GM19023 (cell line): ENCODE data around the gene COL6A1.
"Not testable (repeated sequence)": the region's sequence is repeated elsewhere in the genome, so short reads cannot be mapped to it uniquely, and the experiment has no call there.

Experiments used
- ATAC-seq: cut with Tn5 transposase; IDR thresholded peaks from one replicate; pipeline ENCODE4 v1.9.1; 2021; ENCODE audit warnings: mild to moderate bottlenecking, moderate library complexity; ENCODE audit not compliant: unreplicated experiment

Gene COL6A1

GRCh38 chr21:46045154-46045553 is 63.6 kb downstream of the COL6A1 start:
- no peak for ATAC-seq

GRCh38 chr21:46046471-46046870 is 64.9 kb downstream of the COL6A1 start:
- ATAC-seq, result no peak

DNA sequence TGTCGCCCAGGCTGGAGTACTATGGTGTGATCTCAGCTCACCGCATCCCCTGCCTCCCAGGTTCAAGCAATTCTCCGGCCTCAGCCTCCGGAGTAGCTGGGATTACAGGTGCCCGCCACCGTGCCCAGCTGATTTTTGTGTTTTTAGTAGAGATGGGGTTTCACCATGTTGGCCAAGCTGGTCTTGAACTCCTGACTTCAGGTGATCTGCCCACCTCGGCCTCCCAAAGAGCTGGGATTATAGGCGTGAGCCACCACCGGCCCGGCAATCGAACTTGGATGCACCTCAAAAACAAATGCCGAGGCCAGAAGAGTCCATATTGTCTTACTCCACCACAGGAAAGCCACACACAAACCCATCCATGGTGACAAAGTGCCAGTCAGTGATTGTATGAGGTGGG is 65.3 kb downstream of the COL6A1 start:
- not testable (repeated sequence) for ATAC-seq

DNA sequence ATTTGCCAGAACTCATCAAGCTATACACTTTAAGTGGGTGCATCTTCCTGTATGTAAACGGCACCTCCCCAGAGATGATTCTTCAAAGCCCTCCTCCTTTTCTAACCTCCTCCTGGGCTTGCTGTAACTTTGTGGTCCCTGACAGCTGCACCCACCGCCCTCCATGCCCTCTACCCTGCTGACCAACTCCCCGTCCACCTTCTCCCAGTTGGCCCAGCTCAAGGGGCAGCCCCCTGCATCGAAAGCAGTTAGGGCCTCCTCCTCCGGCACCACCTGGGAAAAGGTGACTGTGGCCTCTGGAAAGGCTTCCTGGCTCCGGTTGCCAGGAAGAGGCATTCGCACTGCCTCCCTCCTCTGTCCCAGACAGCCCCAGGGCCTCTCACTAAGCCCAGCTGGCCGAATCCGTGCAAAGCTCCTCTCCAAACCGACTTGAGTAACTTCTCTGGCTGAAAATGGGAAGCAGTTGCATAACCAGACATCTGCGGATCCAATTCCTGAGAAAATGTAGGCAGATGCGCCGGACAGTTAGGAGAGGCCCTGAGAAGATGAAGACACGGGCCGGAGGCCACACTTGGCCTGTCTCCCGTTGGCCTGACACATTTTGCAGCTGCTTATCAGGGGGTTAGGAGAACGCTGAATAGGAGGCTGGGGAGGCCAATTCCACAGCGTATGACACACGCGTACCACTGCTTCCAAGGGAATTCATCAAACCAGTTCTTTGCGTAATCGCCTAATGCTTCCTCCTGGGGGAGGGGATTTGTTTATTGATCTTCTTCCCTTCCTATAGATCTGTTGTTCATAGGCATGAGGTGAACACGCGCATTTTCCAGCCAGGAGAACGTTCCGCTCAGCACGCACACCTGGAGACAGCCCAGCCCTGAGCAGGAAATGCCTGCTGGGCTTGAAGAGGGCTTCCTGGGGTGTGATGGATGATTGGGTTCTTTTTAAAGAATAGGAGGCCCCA is 67.6 kb downstream of the COL6A1 start:
- ATAC-seq, result no peak

- no peak for ATAC-seq
These were observed 68.5 kb downstream of the COL6A1 start for GRCh38 chr21:46049890-46050667.

DNA sequence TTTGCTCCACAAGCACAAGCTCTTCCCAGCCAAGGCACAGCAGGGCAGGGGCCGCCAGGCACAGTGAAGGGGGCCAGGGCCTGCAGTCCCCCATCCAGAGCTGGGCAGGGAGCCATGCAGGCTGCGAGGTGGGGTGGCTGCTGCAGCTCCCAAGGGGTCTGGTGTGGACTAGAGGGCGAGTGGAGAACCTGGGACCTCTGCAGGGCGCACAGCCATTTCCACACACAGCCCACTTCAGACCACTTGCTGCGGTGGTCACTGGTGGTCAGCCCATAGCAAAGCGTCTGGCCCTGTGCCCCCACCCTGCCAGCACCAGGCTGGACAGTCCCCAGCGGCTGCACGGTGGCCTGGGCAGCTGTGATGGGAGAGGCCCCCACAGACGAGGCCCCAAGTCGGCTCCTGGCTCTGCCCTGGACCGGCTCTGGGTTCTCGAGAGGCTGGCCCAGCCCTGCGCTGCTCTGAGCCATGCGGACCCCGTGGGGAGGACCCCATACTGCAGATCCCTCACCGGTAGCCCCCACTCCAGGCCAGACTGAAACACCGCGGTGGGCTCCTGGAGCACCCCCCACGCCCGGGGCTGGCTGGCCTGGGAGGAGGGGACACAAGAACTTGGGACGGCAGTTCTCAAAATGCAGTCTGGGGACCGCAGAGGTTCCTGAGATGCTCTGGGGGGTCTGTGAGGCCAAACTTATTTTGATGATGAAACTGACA is 69.3 kb downstream of the COL6A1 start:
- ATAC-seq, result no peak

DNA sequence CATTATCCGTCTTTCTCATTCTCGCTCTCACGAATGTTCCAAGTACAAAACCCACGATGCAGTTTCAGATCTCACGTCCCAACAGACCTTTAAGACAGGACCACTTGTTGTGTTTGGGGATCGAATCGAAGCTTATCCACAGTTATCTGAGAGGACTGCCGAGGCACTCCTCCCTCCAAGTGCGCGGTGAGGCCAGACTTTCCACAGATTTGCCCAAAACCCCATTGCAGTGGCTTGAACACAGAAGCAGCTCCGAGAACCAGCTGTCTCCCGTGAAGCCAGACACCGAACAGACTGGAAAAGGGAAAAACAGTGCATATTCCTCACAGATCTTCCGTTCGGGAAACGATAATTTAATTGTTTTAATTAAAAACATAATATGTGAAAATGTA is 69.8 kb downstream of the COL6A1 start:
- no peak for ATAC-seq

- no peak for ATAC-seq
These were observed 70.5 kb downstream of the COL6A1 start for GRCh38 chr21:46051821-46052675.

DNA sequence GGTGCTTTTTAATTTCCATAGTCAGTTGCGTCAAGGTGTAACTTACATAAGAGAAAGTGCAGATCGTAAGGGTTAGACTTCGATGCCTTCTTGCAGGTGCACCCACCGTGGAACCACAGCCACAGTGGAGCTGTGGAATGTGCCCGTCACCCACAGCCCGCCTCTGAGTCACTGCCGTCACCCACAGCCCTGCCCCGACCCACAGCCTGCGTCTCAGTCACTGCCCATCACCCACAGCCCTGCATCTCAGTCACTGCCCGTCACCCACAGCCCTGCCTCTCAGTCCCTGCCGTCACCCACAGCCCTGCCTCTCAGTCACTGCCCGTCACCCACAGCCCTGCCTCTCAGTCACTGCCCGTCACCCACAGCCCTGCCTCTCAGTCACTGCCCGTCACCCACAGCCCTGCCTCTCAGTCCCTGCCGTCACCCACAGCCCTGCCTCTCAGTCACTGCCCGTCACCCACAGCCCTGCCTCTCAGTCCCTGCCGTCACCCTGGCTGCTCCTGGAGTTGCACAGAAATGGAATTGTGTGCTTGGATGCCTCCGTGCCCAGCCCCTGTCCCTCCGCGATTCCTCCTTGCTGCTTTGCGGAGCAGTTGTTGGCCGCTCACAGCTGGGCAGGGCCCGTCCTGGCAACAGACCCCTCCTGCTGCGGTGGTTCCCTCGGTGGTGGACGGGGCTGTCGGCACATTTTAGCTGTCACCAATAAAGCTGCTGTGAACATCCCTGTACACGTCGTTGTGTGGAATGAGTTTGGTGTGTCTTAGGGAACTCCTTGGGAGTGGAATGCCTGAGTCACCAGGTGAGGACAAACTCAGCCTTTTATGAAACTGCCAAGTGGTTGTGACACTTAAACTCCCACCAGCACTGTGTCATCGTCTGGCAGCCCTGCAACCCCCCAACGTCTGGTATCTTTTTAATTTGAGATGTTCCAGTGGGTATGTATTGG is 71.4 kb downstream of the COL6A1 start:
- ATAC-seq, result no peak

DNA sequence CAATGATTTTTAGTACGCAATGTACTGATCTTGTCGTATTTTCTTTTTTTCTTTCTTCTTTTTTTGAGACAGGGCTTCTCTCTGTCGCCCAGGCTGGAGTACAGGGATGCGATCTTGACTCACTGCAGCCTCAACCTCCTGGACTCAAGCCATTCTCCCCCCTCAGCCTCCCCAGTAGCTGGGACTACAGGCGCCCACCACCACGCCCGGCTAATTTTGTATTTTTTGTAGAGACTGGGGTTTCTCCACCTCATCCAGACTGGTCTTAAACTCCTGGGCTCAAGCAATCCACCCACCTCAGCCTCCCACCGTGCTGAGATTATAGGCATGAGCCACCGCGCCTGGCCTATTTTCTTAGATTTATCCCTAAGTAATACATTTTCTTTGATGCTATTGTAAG is 72.5 kb downstream of the COL6A1 start:
- ATAC-seq, result no peak

- ATAC-seq, result no peak
These were observed 72.9 kb downstream of the COL6A1 start for GRCh38 chr21:46054451-46054881.
